HG02981 (cell line): ENCODE data around the gene SH2D5.
"Not testable (repeated sequence)": the region's sequence is repeated elsewhere in the genome, so short reads cannot be mapped to it uniquely, and the experiment has no call there.

Experiments
- ATAC-seq: cut with Tn5 transposase; IDR thresholded peaks from one replicate; pipeline ENCODE4 v1.9.1; 2021; ENCODE audit warnings: mild to moderate bottlenecking, moderate library complexity; ENCODE audit not compliant: unreplicated experiment

Gene SH2D5

GRCh38 chr1:20696397-20697333 is 35.8 kb downstream of the SH2D5 start:
- peak; percentile 82 for ATAC-seq

- ATAC-seq = no peak
Observed at GRCh38 chr1:20695515-20695914, 37.0 kb downstream of the SH2D5 start.

- ATAC-seq = no peak
Observed at GRCh38 chr1:20693623-20694022, 38.9 kb downstream of the SH2D5 start.

- ATAC-seq = no peak
Observed at GRCh38 chr1:20691872-20692271, 40.6 kb downstream of the SH2D5 start.

- ATAC-seq = no peak
Observed at GRCh38 chr1:20689645-20690056, 42.9 kb downstream of the SH2D5 start.

GRCh38 chr1:20686883-20687725 is 45.4 kb downstream of the SH2D5 start:
- no peak for ATAC-seq

GRCh38 chr1:20685741-20686140 is 46.8 kb downstream of the SH2D5 start:
- no peak for ATAC-seq

GRCh38 chr1:20685099-20685662 is 47.3 kb downstream of the SH2D5 start:
- no peak for ATAC-seq

GRCh38 chr1:20684651-20685050 is 47.9 kb downstream of the SH2D5 start:
- ATAC-seq = no peak

GRCh38 chr1:20684050-20684620 is 48.4 kb downstream of the SH2D5 start:
- ATAC-seq = no peak

- no peak for ATAC-seq
Observed at GRCh38 chr1:20683614-20684013, 48.9 kb downstream of the SH2D5 start.

- no peak for ATAC-seq
Observed at GRCh38 chr1:20682571-20683236, 49.8 kb downstream of the SH2D5 start.

- ATAC-seq = no peak
Observed at GRCh38 chr1:20681999-20682398, 50.5 kb downstream of the SH2D5 start.

- no peak for ATAC-seq
Observed at GRCh38 chr1:20680269-20680668, 52.2 kb downstream of the SH2D5 start.

GRCh38 chr1:20678599-20678998 is 53.9 kb downstream of the SH2D5 start:
- no peak for ATAC-seq

- not testable (repeated sequence) for ATAC-seq
Observed at GRCh38 chr1:20673626-20674025, 58.9 kb downstream of the SH2D5 start.

GRCh38 chr1:20672265-20672632 is 60.3 kb downstream of the SH2D5 start:
- ATAC-seq = no peak

- no peak for ATAC-seq
Observed at GRCh38 chr1:20670936-20671335, 61.6 kb downstream of the SH2D5 start.
